ENCODE results near the gene ZBTB14. TPM values are rescaled to one million over a fixed set of nuclear protein-coding genes. Genes with fewer than 3 reads are reported as not detected.

ZBTB14 gene
- total RNA-seq, 1 donor from 2014 or later, result 9.0 TPM

DNA sequence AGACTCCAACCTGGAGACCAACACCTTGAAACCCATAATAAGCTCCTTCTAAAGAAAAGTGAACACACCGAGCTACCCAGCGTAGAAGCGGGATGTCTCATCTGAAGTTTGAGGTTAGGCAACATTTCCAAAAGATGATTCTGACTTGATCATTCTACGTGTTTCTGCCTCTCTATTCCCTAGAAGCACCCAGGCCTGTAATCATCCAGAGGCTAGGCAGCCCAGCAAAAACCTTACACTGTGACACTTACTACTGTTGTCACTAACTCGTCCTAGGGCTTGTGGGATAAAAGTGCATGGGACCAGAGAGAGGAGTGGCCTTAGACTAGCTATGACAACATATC is 1.4 kb downstream of the ZBTB14 start:
- Mint-ChIP-seq H3K27ac (ENCODE audit: unreplicated experiment) (no peak overlapping the region), H3K4me3 (ENCODE audit: unreplicated experiment) (peak overlapping the region; percentile 89), H3K9me3 (ENCODE audit: unreplicated experiment) (no peaks in the 10 kb centered on the region), H3K27me3 (ENCODE audit: low read depth, unreplicated experiment) (peaks cover 4% of the 10 kb centered on the region), H3K4me1 (ENCODE audit: low read depth, unreplicated experiment) (peaks cover 3% of the 10 kb centered on the region), H3K36me3 (ENCODE audit: low read depth, unreplicated experiment) (peaks cover 7% of the 10 kb centered on the region)
- FAIRE-seq, result no peak
- H3K79me2 ChIP-seq (ENCODE audit: insufficient read depth, low read length), result peaks cover 20% of the 10 kb centered on the region
- peak overlapping the region; percentile 85 for H3K9ac ChIP-seq (ENCODE audit: low read length)
- no peak overlapping the region for H3K27ac ChIP-seq (ENCODE audit: low read depth, low read length)
- no peaks in the 10 kb centered on the region for H3K9me3 ChIP-seq (ENCODE audit: insufficient read depth, low read depth, low read length)
- H4K20me1 ChIP-seq (ENCODE audit: insufficient read depth, low read length), result peaks cover 5% of the 10 kb centered on the region
- no peaks in the 10 kb centered on the region for H3K27me3 ChIP-seq (ENCODE audit: insufficient read depth, low read length)
- H2AFZ ChIP-seq (ENCODE audit: low read depth, low read length), result peak overlapping the region; percentile 96
- H3K4me3 ChIP-seq (ENCODE audit: insufficient read depth, low read depth, low read length), result peak overlapping the region; percentile 89
- TF ChIP-seq, protein P1, sequence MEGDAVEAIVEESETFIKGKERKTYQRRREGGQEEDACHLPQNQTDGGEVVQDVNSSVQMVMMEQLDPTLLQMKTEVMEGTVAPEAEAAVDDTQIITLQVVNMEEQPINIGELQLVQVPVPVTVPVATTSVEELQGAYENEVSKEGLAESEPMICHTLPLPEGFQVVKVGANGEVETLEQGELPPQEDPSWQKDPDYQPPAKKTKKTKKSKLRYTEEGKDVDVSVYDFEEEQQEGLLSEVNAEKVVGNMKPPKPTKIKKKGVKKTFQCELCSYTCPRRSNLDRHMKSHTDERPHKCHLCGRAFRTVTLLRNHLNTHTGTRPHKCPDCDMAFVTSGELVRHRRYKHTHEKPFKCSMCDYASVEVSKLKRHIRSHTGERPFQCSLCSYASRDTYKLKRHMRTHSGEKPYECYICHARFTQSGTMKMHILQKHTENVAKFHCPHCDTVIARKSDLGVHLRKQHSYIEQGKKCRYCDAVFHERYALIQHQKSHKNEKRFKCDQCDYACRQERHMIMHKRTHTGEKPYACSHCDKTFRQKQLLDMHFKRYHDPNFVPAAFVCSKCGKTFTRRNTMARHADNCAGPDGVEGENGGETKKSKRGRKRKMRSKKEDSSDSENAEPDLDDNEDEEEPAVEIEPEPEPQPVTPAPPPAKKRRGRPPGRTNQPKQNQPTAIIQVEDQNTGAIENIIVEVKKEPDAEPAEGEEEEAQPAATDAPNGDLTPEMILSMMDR (IDR thresholded peaks at IDR 0.05; ENCODE audit: insufficient read depth, low read depth, low read length), result no peak
- no peak for DNase-seq (ENCODE audit: low read depth)
- H3K4me2 ChIP-seq (ENCODE audit: low read length), result peak overlapping the region; percentile 91
- peaks cover 9% of the 10 kb centered on the region for H3K4me1 ChIP-seq (ENCODE audit: insufficient read depth, low read length)
- peaks cover 13% of the 10 kb centered on the region for H3K36me3 ChIP-seq (ENCODE audit: insufficient read depth, low read length)

DNA sequence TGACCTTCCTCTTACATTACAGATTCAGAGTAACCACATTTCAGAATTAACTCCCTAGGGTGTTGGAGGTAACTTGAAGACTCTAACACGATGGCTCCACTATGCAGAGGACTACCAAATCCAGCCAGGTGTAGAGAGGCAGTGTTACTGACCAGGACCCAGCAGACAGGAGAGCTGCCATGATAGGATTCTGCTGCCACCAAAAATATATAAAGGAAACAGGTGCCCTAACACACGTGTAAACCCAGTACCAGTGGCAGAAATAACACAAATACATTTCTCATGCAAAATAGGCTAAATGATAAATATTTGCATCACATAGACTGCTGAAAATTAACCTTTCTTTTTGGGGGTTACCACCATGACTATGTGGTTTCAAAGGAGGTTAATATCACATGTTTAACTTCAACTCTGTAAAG is 7.0 kb downstream of the ZBTB14 start:
- Histone ChIP-seq H3K4me2 (ENCODE audit: low read length) (no peak overlapping the region), H2AFZ (ENCODE audit: low read depth, low read length) (no peak overlapping the region), H3K4me3 (ENCODE audit: insufficient read depth, low read depth, low read length) (no peak overlapping the region), H3K79me2 (ENCODE audit: insufficient read depth, low read length) (peaks cover 11% of the 10 kb centered on the region), H3K4me1 (ENCODE audit: insufficient read depth, low read length) (no peaks in the 10 kb centered on the region), H3K27me3 (ENCODE audit: insufficient read depth, low read length) (no peaks in the 10 kb centered on the region), H4K20me1 (ENCODE audit: insufficient read depth, low read length) (peaks cover 5% of the 10 kb centered on the region), H3K9ac (ENCODE audit: low read length) (no peak overlapping the region), H3K9me3 (ENCODE audit: insufficient read depth, low read depth, low read length) (no peaks in the 10 kb centered on the region), H3K36me3 (ENCODE audit: insufficient read depth, low read length) (peaks cover 13% of the 10 kb centered on the region), H3K27ac (ENCODE audit: low read depth, low read length) (no peak overlapping the region)
- Mint-ChIP-seq H3K4me1 (ENCODE audit: low read depth, unreplicated experiment) (peaks cover 2% of the 10 kb centered on the region), H3K27ac (ENCODE audit: unreplicated experiment) (no peak overlapping the region), H3K27me3 (ENCODE audit: low read depth, unreplicated experiment) (no peaks in the 10 kb centered on the region), H3K4me3 (ENCODE audit: unreplicated experiment) (no peak overlapping the region), H3K36me3 (ENCODE audit: low read depth, unreplicated experiment) (peaks cover 7% of the 10 kb centered on the region), H3K9me3 (ENCODE audit: unreplicated experiment) (no peaks in the 10 kb centered on the region)
- no peak for FAIRE-seq
- no peak for DNase-seq (ENCODE audit: low read depth)
- TF ChIP-seq, protein P1 (IDR thresholded peaks at IDR 0.05; ENCODE audit: insufficient read depth, low read depth, low read length), result no peak
- TF ChIP-seq EZH2 (IDR thresholded peaks at IDR 0.05; ENCODE audit: insufficient read depth, low read length), result no peak

GRCh38 chr18:5287854-5288253 is 7.7 kb downstream of the ZBTB14 start:
- H3K4me1 ChIP-seq (ENCODE audit: insufficient read depth, low read length), result no peaks in the 10 kb centered on the region
- H3K27me3 ChIP-seq (ENCODE audit: insufficient read depth, low read length), result no peaks in the 10 kb centered on the region
- no peaks in the 10 kb centered on the region for H3K9me3 Mint-ChIP-seq (ENCODE audit: unreplicated experiment)
- H3K79me2 ChIP-seq (ENCODE audit: insufficient read depth, low read length), result peaks cover 5% of the 10 kb centered on the region
- H4K20me1 ChIP-seq (ENCODE audit: insufficient read depth, low read length), result peaks cover 5% of the 10 kb centered on the region
- H3K4me2 ChIP-seq (ENCODE audit: low read length), result no peak overlapping the region
- H3K27ac ChIP-seq (ENCODE audit: low read depth, low read length), result no peak overlapping the region
- H3K4me1 Mint-ChIP-seq (ENCODE audit: low read depth, unreplicated experiment), result peaks cover 2% of the 10 kb centered on the region
- no peak for DNase-seq (ENCODE audit: low read depth)
- H3K36me3 Mint-ChIP-seq (ENCODE audit: low read depth, unreplicated experiment), result peaks cover 7% of the 10 kb centered on the region
- H3K27ac Mint-ChIP-seq (ENCODE audit: unreplicated experiment), result no peak overlapping the region
- no peaks in the 10 kb centered on the region for H3K9me3 ChIP-seq (ENCODE audit: insufficient read depth, low read depth, low read length)
- FAIRE-seq, result no peak
- no peaks in the 10 kb centered on the region for H3K27me3 Mint-ChIP-seq (ENCODE audit: low read depth, unreplicated experiment)
- TF ChIP-seq EZH2 (IDR thresholded peaks at IDR 0.05; ENCODE audit: insufficient read depth, low read length), result no peak
- TF ChIP-seq, protein P1 (IDR thresholded peaks at IDR 0.05; ENCODE audit: insufficient read depth, low read depth, low read length), result no peak
- H3K4me3 Mint-ChIP-seq (ENCODE audit: unreplicated experiment), result no peak overlapping the region
- H3K4me3 ChIP-seq (ENCODE audit: insufficient read depth, low read depth, low read length), result no peak overlapping the region
- H3K36me3 ChIP-seq (ENCODE audit: insufficient read depth, low read length), result peaks cover 13% of the 10 kb centered on the region
- H3K9ac ChIP-seq (ENCODE audit: low read length), result no peak overlapping the region
- H2AFZ ChIP-seq (ENCODE audit: low read depth, low read length), result no peak overlapping the region

Data from astrocyte (in vitro differentiated cells and primary cell).